ENCODE measurements around the gene GPBP1L1. TPM values are rescaled to one million over a fixed set of nuclear protein-coding genes. Genes with fewer than 3 reads are reported as not detected.
A peak's percentile ranks its signal among the peaks of the same experiment; 100 is the strongest.

Gene GPBP1L1
- total and polyA plus RNA-seq, 9 of the 15 experiments (the other 6 are each of a cell fraction or from before 2014, with no cell fraction given), result 86.0 to 216 (median 138) TPM

DNA sequence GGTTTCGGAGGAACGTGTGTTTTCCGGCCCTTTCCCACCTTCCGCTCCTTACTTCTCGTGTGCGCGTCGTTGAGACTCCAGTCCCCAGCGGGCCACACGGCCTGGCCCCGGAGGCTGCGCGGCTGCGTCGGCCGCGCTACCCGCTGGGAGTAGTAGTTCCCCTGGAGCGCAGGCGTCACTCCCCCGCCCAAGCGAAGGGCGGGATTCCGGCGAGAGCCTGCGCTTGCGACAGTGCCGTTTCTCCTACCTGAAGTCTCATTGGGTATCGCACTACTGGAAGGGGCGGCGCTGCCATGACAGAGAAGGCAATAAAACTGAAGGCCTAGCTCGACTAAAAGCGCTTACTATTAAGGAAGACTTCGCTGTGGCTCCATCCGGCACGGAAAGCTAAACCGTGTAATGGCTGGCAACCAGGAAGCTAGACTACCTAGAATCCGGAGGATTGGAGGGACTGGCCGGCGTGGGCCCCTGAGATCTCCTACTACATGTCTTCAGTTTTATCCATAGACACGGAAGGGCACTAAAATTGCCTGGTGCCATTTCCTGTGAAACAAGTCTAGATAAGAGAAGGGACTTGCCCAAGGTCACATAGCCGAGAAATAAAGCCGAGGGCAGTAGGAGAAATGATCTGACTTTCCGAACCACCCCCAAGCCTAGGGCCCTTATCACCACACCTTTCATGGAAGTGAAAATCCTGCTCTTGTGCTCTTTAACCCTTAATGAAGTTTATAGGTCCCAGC is 851 bp upstream of the GPBP1L1 start (continued):
- TF ChIP-seq CBX1 (IDR thresholded peaks at IDR 0.05; ENCODE audit: low read depth) (no peak; the same call in 1 of the 2 replicates), TEAD1 (CRISPR knock-in tag; IDR thresholded peaks at IDR 0.05) (peak in 1 of 2 experiments; percentile 87; a peak in 2 of 4 replicates)

DNA sequence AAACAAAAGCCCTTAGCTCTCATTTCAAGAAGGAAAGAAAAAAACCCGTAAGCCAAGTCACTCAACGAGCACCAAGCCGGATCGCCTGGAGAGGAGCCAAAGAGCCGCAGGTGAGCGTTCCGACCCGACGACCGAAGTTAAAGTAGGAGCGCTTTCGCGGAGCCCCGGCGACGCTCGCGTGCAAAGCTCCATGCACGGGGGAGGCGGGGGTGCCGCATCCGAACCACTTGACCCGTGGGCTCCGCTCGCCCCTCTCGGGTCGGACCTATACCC is 382 bp downstream of the GPBP1L1 start:
- FAIRE-seq (no peak), DNase-seq (ENCODE audit: extremely low read depth in 1 of 4, low spot score in 3 of 4) (peak; percentile 56 to 83 (median 61)), ATAC-seq (peak; percentile 30)
- Histone ChIP-seq H3K79me2 (ENCODE audit: control insufficient read depth, insufficient read depth, low read length) (peaks cover 96% of the 10 kb centered on the region), H3K27ac (ENCODE audit: extremely low read depth, low read depth, low read length) (peak overlapping the region; percentile 98), H2AFZ (ENCODE audit: low read depth, low read length) (peak overlapping the region; percentile 92), H4K20me1 (replicated peaks; ENCODE audit: control insufficient read depth, insufficient read depth, low read length) (peaks cover 13% of the 10 kb centered on the region), H3K9me3 (replicated peaks; ENCODE audit: control insufficient read depth, insufficient read depth, low read depth, low read length) (no peaks in the 10 kb centered on the region), H3K27me3 (ENCODE audit: control insufficient read depth in 2 of 2, insufficient read depth in 2 of 2, low read length in 2 of 2) (no peaks in the 10 kb centered on the region), H3K9me1 (ENCODE audit: control insufficient read depth, insufficient read depth, low read length) (no peaks in the 10 kb centered on the region), H3K9ac (ENCODE audit: insufficient read depth in 1 of 2, low read depth in 2 of 2, low read length in 2 of 2) (peak overlapping the region; percentile 99), H3K4me1 (replicated peaks in 1 of 2; ENCODE audit: control insufficient read depth in 2 of 2, insufficient read depth in 2 of 2, low read length in 2 of 2) (peaks cover 16 to 33% of the 10 kb centered on the region in 2 experiments), H3K36me3 (ENCODE audit: control insufficient read depth, insufficient read depth, low read length) (peaks cover 22% of the 10 kb centered on the region), H3K4me3 (peak overlapping the region; percentile 87), H3K4me2 (ENCODE audit: insufficient read depth, low read length) (peak overlapping the region; percentile 95)
- under 1% methylated on average over 27 of the region's 27 CpGs for WGBS (ENCODE audit: insufficient coverage, low coverage, missing lambda C conversion rate)
- ChIA-PET CTCF (ENCODE audit: low intra/inter-chr PET ratio) (no interaction called here), POLR2A (interaction anchor here (0.6 to 2.7 kb wide), 35 partner anchors 9 to 967 kb away, joined by 3 to 95 read pairs (median 4); partner anchors contain the start of genes AKR1A1, NASP and PRDX1)
- in situ Hi-C loops (cut with MboI), result no loop called here
- intact Hi-C loops (cut with micrococcal nuclease), result loop anchor here (2.0 to 5.0 kb wide), 4 partner anchors 104 to 196 kb away; partner anchors contain the start of genes MAST2 and NASP
- BruUV-seq (replicated peaks), result no TSS peak
- no peak for TF ChIP-seq ZNF354B (CRISPR knock-in tag; IDR thresholded peaks at IDR 0.05)
- TF ChIP-seq SMARCA4 (IDR thresholded peaks at IDR 0.05), result peak; percentile 62
- TF ChIP-seq, protein P1, sequence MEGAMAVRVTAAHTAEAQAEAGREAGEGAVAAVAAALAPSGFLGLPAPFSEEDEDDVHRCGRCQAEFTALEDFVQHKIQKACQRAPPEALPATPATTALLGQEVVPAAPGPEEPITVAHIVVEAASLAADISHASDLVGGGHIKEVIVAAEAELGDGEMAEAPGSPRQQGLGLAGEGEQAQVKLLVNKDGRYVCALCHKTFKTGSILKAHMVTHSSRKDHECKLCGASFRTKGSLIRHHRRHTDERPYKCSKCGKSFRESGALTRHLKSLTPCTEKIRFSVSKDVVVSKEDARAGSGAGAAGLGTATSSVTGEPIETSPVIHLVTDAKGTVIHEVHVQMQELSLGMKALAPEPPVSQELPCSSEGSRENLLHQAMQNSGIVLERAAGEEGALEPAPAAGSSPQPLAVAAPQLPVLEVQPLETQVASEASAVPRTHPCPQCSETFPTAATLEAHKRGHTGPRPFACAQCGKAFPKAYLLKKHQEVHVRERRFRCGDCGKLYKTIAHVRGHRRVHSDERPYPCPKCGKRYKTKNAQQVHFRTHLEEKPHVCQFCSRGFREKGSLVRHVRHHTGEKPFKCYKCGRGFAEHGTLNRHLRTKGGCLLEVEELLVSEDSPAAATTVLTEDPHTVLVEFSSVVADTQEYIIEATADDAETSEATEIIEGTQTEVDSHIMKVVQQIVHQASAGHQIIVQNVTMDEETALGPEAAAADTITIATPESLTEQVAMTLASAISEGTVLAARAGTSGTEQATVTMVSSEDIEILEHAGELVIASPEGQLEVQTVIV (CRISPR knock-in tag; IDR thresholded peaks at IDR 0.05; ENCODE audit: borderline replicate concordance), result no peak
- TF ChIP-seq ZNF146 (CRISPR knock-in tag; IDR thresholded peaks at IDR 0.05; ENCODE audit: unreplicated experiment), result no peak
- TF ChIP-seq ZNF175 (CRISPR knock-in tag; IDR thresholded peaks at IDR 0.05; ENCODE audit: low read depth), result no peak
- TF ChIP-seq IFI16 (CRISPR knock-in tag; IDR thresholded peaks at IDR 0.05), result no peak
- TF ChIP-seq, protein P2, sequence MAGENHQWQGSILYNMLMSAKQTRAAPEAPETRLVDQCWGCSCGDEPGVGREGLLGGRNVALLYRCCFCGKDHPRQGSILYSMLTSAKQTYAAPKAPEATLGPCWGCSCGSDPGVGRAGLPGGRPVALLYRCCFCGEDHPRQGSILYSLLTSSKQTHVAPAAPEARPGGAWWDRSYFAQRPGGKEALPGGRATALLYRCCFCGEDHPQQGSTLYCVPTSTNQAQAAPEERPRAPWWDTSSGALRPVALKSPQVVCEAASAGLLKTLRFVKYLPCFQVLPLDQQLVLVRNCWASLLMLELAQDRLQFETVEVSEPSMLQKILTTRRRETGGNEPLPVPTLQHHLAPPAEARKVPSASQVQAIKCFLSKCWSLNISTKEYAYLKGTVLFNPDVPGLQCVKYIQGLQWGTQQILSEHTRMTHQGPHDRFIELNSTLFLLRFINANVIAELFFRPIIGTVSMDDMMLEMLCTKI (IDR thresholded peaks at IDR 0.05; ENCODE audit: partially characterized antibody), result no peak
- TF ChIP-seq SP1 (CRISPR knock-in tag; IDR thresholded peaks at IDR 0.05), result no peak
- peak; percentile 84 for TF ChIP-seq SAP30 (IDR thresholded peaks at IDR 0.05; ENCODE audit: borderline replicate concordance, insufficient read depth, low read depth, low read length, poor library complexity, severe bottlenecking)
- no peak for TF ChIP-seq ETV1 (tag; conservative IDR thresholded peaks at IDR 0.05; ENCODE audit: low read depth)
- peak; percentile 20; the same call in 1 of the 2 replicates for TF ChIP-seq ELF1 (tag; IDR thresholded peaks at IDR 0.05)
- 0 out of 2 replicates have a peak, but pooled peaks have one; percentile 12 for TF ChIP-seq CBFA2T3 (IDR thresholded peaks at IDR 0.05)
- TF ChIP-seq HSF4 (CRISPR knock-in tag; IDR thresholded peaks at IDR 0.05; ENCODE audit: borderline replicate concordance), result no peak
- no peak for TF ChIP-seq ZNF507 (tag; conservative IDR thresholded peaks at IDR 0.05)

Data from K562 (cell line).